Adrenal gland (tissue), 12 donors: ENCODE data around the gene FAM78B. TPM values are rescaled to one million over a fixed set of nuclear protein-coding genes. Genes with fewer than 3 reads are reported as not detected.

Source experiments
- DNase-seq, 7 donors: peaks; one replicate each; pipeline ENCODE4 v3.0.0-alpha.2; 2019 to 2020
- H3K27ac ChIP-seq, 5 donors: fragments of 200-600 bp; sonication (generic) in 4 of 5; 1 replicate in 3 of 5; 2 replicates in 2 of 5; pipeline versions ENCODE4 v1.5.1 to v1.8.0; 2016 to 2020; ENCODE audit warnings: mild to moderate bottlenecking in 1 of 5
- H3K27me3 ChIP-seq: fragments of 200-600 bp; 2 replicates; pipeline ENCODE4 v1.8.0; 2021
- H3K36me3 ChIP-seq, 2 donors: fragments of 200-600 bp; replicated peaks in 1 of 2; 1 replicate in 1 of 2; 2 replicates in 1 of 2; pipeline versions ENCODE4 v1.5.1 to v1.8.0; 2018 to 2022
- H3K4me1 ChIP-seq, 2 donors: fragments of 200-600 bp; replicated peaks in 1 of 2; 1 replicate in 1 of 2; 2 replicates in 1 of 2; pipeline versions ENCODE4 v1.5.1 to v1.8.0; 2018 to 2021
- H3K4me3 ChIP-seq, 4 donors: fragments of 200-600 bp; sonication (generic) in 3 of 4; one replicate each; pipeline ENCODE4 v1.5.1; 2016 to 2018
- H3K9me3 ChIP-seq, 3 donors: fragments of 200-600 bp; sonication (generic) in 1 of 3; replicated peaks in 1 of 3; 1 replicate in 2 of 3; 2 replicates in 1 of 3; pipeline versions ENCODE4 v1.5.1 to v1.8.0; 2016 to 2021
- POLR2A ChIP-seq, 2 donors: fragments of 450-650 bp; IDR thresholded peaks; one replicate each; pipeline ENCODE4 v1.6.1; 2017; ENCODE audit warnings: antibody characterized with exemption in 2 of 2, mild to moderate bottlenecking in 2 of 2, moderate library complexity in 1 of 2
- WGBS, 4 donors: extraction: QIAGEN DNeasy Blood & Tissue Kit in 2 of 4; methylation state at CpG; one replicate each; pipeline versions ENCODE4 v1.1.5 to v1.1.7; 2013 to 2017; 5-methylcytosine and 5-hydroxymethylcytosine counted together
- intact Hi-C, 2 donors: fragments of 100-400 bp; cut with DNase I; formaldehyde crosslinking; loops; one replicate each; pipeline versions ENCODE4 v1.14.1 to v1.15.0; 2022 to 2023
- polyA plus RNA-seq, 3 donors: library from polyadenylated mRNA; stranded (reverse); fragments of 200-250 nt in 2 of 3; fragments of 350-450 nt in 1 of 3; fragmentation: Illumina TruSeq in 1 of 3; extraction: RNeasy Lipid Tissue Mini Kit (QIAGEN cat#74804) in 1 of 3; gene quantifications; one replicate each; pipeline ENCODE4 v1.2.3, GENCODE V29; 2013 to 2014
- total RNA-seq, 9 donors: library from RNA; depleted of rRNA in 4 of 9; stranded (reverse); fragments of >200 nt in 4 of 9; fragments of 120-200 nt in 1 of 9; fragmentation: NEBNext Ultra II Directional in 1 of 9; extraction: Animal tissue kit (Norgen Biotek cat#: 25700) in 1 of 9; gene quantifications; one replicate each; pipeline versions ENCODE4 v1.1.0 to v1.2.4, GENCODE V29; 2013 to 2023
- TF ChIP-seq, protein P1 (sequence below), 6 experiments: fragments of 450-650 bp in 4 of 6; fragments of 200-600 bp in 2 of 6; sonication (generic) in 1 of 6; IDR thresholded peaks; 1 replicate in 5 of 6; 2 replicates in 1 of 6; pipeline versions ENCODE4 v1.5.1 to v1.8.0; 2016 to 2021; ENCODE audit warnings: antibody characterized with exemption in 6 of 6, mild to moderate bottlenecking in 2 of 6, moderate library complexity in 1 of 6
- donor health status: healthy with polysubstance abuse.
- donor health status: Bipolar disorder and iron deficiency.
- donor health status: DM: yes; HTN: yes; CAD: no.
- donor health status: DM: no; HTN: no; CAD: no.
- donor health status: DM: no; HTN: no; CAD: no.
- donor health status: DM: yes; HTN: yes; CAD: no.

FAM78B gene
- total and polyA plus RNA-seq, 12 donors: 0.28 to 3.5 (median 0.98) TPM

DNA sequence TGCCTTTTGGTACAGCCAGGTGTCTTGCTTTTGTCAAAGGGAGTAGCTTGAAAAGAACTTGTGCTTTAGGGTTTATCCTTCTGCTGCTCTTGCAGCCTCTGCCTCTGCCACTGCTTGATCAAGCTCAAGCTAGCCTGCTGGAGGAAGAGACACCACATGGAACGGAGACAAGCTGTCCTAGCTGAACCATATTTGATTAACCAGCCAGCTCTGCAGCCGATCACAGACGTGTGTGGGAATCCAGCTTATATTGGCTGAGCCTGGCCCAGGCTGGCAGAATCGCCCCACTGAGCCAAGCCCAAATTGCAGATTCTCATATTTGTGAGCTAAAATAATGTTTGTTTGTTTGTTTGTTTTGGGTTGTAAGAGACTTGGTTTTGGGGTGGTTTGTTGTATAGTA is 18.7 kb upstream of the FAM78B start:
- intact Hi-C loops: no loop called here
- Histone ChIP-seq H3K27me3 (no peaks in the 10 kb centered on the region), H3K4me1 (no peaks in the 10 kb centered on the region), H3K27ac (no peak overlapping the region), H3K36me3 (no peaks in the 10 kb centered on the region), H3K4me3 (no peak overlapping the region), H3K9me3 (no peaks in the 10 kb centered on the region)
- WGBS, 4 donors: 66 to 79% (median 71%) methylated on average over 4 of the region's 4 CpGs
- TF ChIP-seq, protein P1, sequence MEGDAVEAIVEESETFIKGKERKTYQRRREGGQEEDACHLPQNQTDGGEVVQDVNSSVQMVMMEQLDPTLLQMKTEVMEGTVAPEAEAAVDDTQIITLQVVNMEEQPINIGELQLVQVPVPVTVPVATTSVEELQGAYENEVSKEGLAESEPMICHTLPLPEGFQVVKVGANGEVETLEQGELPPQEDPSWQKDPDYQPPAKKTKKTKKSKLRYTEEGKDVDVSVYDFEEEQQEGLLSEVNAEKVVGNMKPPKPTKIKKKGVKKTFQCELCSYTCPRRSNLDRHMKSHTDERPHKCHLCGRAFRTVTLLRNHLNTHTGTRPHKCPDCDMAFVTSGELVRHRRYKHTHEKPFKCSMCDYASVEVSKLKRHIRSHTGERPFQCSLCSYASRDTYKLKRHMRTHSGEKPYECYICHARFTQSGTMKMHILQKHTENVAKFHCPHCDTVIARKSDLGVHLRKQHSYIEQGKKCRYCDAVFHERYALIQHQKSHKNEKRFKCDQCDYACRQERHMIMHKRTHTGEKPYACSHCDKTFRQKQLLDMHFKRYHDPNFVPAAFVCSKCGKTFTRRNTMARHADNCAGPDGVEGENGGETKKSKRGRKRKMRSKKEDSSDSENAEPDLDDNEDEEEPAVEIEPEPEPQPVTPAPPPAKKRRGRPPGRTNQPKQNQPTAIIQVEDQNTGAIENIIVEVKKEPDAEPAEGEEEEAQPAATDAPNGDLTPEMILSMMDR (IDR thresholded peaks at IDR 0.05): no peak
- no peak for TF ChIP-seq POLR2A (IDR thresholded peaks at IDR 0.05)
- no peak for DNase-seq

DNA sequence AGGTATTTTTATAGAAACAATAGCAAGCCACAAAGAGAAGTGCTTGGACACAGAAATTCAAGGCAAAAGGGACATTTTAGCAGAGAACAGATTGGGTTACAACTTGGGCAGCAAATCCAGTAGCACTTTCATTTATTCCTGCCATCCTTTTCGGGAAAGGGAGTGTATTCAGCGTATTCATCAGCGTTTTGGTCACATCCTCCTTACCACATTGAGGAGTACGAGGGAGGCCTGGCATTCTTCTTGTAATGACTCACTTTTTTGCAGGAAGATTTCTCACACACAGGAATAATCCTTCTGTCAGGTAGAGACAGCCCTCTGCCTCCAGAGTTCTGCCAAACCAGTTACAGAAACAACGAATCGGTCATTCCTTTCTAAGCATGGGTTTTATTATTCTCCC is 18.1 kb upstream of the FAM78B start:
- H3K36me3 ChIP-seq: no peaks in the 10 kb centered on the region
- H3K27ac ChIP-seq: no peak overlapping the region
- intact Hi-C loops: no loop called here
- H3K27me3 ChIP-seq: no peaks in the 10 kb centered on the region
- DNase-seq: no peak
- no peak overlapping the region for H3K4me3 ChIP-seq
- no peaks in the 10 kb centered on the region for H3K4me1 ChIP-seq
- TF ChIP-seq, protein P1 (IDR thresholded peaks at IDR 0.05): no peak
- TF ChIP-seq POLR2A (IDR thresholded peaks at IDR 0.05): no peak
- no peaks in the 10 kb centered on the region for H3K9me3 ChIP-seq
- 53 to 67% (median 58%) methylated on average over 6 of the region's 6 CpGs for WGBS, 4 donors

DNA sequence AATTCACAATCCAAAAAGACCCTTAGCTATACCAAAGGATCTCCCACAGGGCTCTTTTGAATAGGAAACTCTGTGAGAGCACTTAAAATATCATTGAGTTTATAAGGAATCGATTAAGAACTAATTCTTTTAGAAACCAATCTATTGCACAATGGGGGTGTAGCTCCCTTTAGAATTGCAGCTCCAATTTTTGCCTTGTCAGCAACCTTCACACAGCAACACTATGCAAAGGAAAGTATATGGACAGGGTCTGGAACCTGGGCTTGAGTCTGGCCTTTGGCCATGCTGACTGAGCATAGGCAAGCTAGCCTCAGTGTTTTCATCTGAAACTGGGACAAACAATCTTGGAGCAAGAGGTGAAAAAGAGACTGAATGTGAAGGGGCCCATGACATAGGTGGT is 17.2 kb upstream of the FAM78B start:
- Histone ChIP-seq H3K27ac (no peak overlapping the region), H3K36me3 (no peaks in the 10 kb centered on the region), H3K27me3 (no peaks in the 10 kb centered on the region), H3K4me1 (no peaks in the 10 kb centered on the region), H3K4me3 (no peak overlapping the region), H3K9me3 (no peaks in the 10 kb centered on the region)
- intact Hi-C loops: no loop called here
- TF ChIP-seq POLR2A (IDR thresholded peaks at IDR 0.05): no peak
- TF ChIP-seq, protein P1 (IDR thresholded peaks at IDR 0.05): no peak
- no peak for DNase-seq
- 39 to 77% (median 61%) methylated on average over 1 of the region's 1 CpG for WGBS, 4 donors

DNA sequence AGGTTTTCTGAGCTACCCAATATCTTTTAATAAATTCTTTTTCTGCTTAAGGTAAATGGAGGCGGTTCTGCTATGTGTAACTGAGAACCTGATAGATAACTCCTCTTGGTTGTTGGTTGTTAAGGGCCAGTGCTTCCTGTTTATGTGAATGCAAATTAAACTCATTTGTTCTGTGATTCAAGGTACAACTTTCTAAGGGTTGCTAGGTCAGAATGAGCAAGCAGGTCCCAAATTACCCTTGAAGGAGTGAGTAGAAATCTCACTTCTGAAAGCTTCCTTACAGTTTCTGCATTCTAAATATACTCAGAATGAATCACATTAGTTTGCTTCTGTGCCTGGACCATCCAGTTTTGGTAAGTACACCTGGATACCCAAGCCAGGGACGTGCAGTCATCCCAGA is 15.5 kb upstream of the FAM78B start:
- intact Hi-C loops: no loop called here
- Histone ChIP-seq H3K4me1 (no peaks in the 10 kb centered on the region), H3K4me3 (no peak overlapping the region), H3K9me3 (no peaks in the 10 kb centered on the region), H3K27ac (no peak overlapping the region), H3K36me3 (no peaks in the 10 kb centered on the region), H3K27me3 (peaks cover 3% of the 10 kb centered on the region)
- 35 to 60% (median 47%) methylated on average over 2 of the region's 2 CpGs for WGBS, 4 donors
- no peak for TF ChIP-seq POLR2A (IDR thresholded peaks at IDR 0.05)
- TF ChIP-seq, protein P1 (IDR thresholded peaks at IDR 0.05): no peak
- no peak for DNase-seq
